K562 (cell line): ENCODE results near the gene ORMDL3. TPM values are rescaled to one million over a fixed set of nuclear protein-coding genes. Genes with fewer than 3 reads are reported as not detected.

ENCODE experiments used
- BCOR ChIP-seq: fragments of 450-650 bp; IDR thresholded peaks from 2 replicates; pipeline ENCODE4 v1.6.1; 2016
- CREM ChIP-seq: IDR thresholded peaks from 2 replicates; pipeline ENCODE4 v1.6.1; 2014; ENCODE audit warnings: antibody characterized with exemption, low read depth
- GABPB1 ChIP-seq: sonication (generic); formaldehyde crosslinking; IDR thresholded peaks from 2 replicates; pipeline ENCODE4 v1.8.0; 2022; ENCODE audit warnings: mild to moderate bottlenecking, missing genetic modification reagents
- POLR2AphosphoS5 ChIP-seq: IDR thresholded peaks from 2 replicates; pipeline ENCODE4 v1.6.1; 2011; ENCODE audit warnings: mild to moderate bottlenecking, low read depth, low read length, moderate library complexity; ENCODE audit not compliant: control insufficient read depth, insufficient read depth
- SMC3 ChIP-seq: conservative IDR thresholded peaks from 2 replicates; pipeline ENCODE4 v1.6.1; 2011; ENCODE audit warnings: low read depth, low read length, improper control_type of control experiment; ENCODE audit not compliant: insufficient read depth
- SRSF7 ChIP-seq: fragments of 200-400 bp; formaldehyde crosslinking; optimal IDR thresholded peaks from 2 replicates; pipeline ENCODE3; 2017; ENCODE audit warnings: mild to moderate bottlenecking, low read depth, low read length
- TEAD4 ChIP-seq, 2 experiments: sonication (generic) in 1 of 2; formaldehyde crosslinking in 1 of 2; IDR thresholded peaks; 2 replicates each; pipeline versions ENCODE4 v1.6.1 to v1.8.0; 2012 to 2022; ENCODE audit warnings: borderline replicate concordance in 1 of 2, inconsistent platforms in 1 of 2, low read length in 1 of 2, mild to moderate bottlenecking in 1 of 2, missing genetic modification reagents in 1 of 2
- TRIM24 ChIP-seq, 2 experiments: fragments of 450-650 bp; IDR thresholded peaks; 2 replicates each; pipeline ENCODE4 v1.6.1; 2016
- ZNF695 ChIP-seq: fragments of 450-650 bp; formaldehyde crosslinking; IDR thresholded peaks from 2 replicates; pipeline ENCODE4 v1.4.0; 2020; ENCODE audit warnings: mild to moderate bottlenecking, moderate library complexity
- polyA plus RNA-seq, 8 experiments: library from polyadenylated mRNA; depleted of rRNA in 4 of 8; stranded (reverse) in 5 of 8; unstranded in 3 of 8; fragments of >200 nt; fragmentation: Nextera tagmentation in 2 of 8; fragmentation: Illumina TruSeq in 1 of 8; extraction: Ambion mirVana in 2 of 8; extraction: Trizol in 1 of 8; gene quantifications; 2 replicates each; pipeline versions ENCODE4 v1.2.1 to v1.2.3, GENCODE V29; 2011 to 2014; ENCODE audit warnings: inconsistent platforms in 1 of 8, missing spikeins in 1 of 8
- total RNA-seq, 7 experiments: library from RNA; depleted of rRNA in 6 of 7; stranded (reverse); fragments of >200 nt in 6 of 7; fragmentation: Illumina TruSeq in 2 of 7; extraction: Trizol in 2 of 7; gene quantifications; 2 replicates each; pipeline versions ENCODE4 v1.2.1 to v1.2.3, GENCODE V29; 2011 to 2021; ENCODE audit warnings: low replicate concordance in 1 of 7
- TF ChIP-seq, protein P1 (sequence below): fragments of 250-450 bp; sonication (Bioruptor Pico); IDR thresholded peaks from 2 replicates; pipeline ENCODE4 v1.8.0; 2021; ENCODE audit warnings: moderate library complexity, mild to moderate bottlenecking, inconsistent platforms
- TF ChIP-seq, protein P2 (sequence below): sonication (generic); formaldehyde crosslinking; IDR thresholded peaks from 2 replicates; pipeline ENCODE4 v1.8.1; 2023; ENCODE audit warnings: missing genetic modification reagents, mild to moderate bottlenecking, borderline replicate concordance
- TF ChIP-seq, protein P3 (sequence below): fragments of 250-450 bp; sonication (Bioruptor Pico); IDR thresholded peaks from 2 replicates; pipeline ENCODE4 v1.4.0; 2020; ENCODE audit warnings: mild to moderate bottlenecking, moderate library complexity
- TF ChIP-seq, protein P4 (sequence below): fragments of 250-450 bp; sonication (Bioruptor Pico); IDR thresholded peaks from 2 replicates; pipeline ENCODE4 v1.4.0; 2020
- TF ChIP-seq, protein P5 (sequence below): fragments of 450-650 bp; IDR thresholded peaks from 2 replicates; pipeline ENCODE4 v1.6.1; 2017; ENCODE audit warnings: mild to moderate bottlenecking, moderate library complexity

ORMDL3 gene
- total and polyA plus RNA-seq, 9 of the 15 experiments (the other 6 are each of a cell fraction or from before 2014, with no cell fraction given), result 2.7 to 57.4 (median 27.1) TPM

- TF ChIP-seq, protein P1, sequence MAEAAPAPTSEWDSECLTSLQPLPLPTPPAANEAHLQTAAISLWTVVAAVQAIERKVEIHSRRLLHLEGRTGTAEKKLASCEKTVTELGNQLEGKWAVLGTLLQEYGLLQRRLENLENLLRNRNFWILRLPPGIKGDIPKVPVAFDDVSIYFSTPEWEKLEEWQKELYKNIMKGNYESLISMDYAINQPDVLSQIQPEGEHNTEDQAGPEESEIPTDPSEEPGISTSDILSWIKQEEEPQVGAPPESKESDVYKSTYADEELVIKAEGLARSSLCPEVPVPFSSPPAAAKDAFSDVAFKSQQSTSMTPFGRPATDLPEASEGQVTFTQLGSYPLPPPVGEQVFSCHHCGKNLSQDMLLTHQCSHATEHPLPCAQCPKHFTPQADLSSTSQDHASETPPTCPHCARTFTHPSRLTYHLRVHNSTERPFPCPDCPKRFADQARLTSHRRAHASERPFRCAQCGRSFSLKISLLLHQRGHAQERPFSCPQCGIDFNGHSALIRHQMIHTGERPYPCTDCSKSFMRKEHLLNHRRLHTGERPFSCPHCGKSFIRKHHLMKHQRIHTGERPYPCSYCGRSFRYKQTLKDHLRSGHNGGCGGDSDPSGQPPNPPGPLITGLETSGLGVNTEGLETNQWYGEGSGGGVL (CRISPR knock-in tag), result no peak
- TF ChIP-seq, protein P2, sequence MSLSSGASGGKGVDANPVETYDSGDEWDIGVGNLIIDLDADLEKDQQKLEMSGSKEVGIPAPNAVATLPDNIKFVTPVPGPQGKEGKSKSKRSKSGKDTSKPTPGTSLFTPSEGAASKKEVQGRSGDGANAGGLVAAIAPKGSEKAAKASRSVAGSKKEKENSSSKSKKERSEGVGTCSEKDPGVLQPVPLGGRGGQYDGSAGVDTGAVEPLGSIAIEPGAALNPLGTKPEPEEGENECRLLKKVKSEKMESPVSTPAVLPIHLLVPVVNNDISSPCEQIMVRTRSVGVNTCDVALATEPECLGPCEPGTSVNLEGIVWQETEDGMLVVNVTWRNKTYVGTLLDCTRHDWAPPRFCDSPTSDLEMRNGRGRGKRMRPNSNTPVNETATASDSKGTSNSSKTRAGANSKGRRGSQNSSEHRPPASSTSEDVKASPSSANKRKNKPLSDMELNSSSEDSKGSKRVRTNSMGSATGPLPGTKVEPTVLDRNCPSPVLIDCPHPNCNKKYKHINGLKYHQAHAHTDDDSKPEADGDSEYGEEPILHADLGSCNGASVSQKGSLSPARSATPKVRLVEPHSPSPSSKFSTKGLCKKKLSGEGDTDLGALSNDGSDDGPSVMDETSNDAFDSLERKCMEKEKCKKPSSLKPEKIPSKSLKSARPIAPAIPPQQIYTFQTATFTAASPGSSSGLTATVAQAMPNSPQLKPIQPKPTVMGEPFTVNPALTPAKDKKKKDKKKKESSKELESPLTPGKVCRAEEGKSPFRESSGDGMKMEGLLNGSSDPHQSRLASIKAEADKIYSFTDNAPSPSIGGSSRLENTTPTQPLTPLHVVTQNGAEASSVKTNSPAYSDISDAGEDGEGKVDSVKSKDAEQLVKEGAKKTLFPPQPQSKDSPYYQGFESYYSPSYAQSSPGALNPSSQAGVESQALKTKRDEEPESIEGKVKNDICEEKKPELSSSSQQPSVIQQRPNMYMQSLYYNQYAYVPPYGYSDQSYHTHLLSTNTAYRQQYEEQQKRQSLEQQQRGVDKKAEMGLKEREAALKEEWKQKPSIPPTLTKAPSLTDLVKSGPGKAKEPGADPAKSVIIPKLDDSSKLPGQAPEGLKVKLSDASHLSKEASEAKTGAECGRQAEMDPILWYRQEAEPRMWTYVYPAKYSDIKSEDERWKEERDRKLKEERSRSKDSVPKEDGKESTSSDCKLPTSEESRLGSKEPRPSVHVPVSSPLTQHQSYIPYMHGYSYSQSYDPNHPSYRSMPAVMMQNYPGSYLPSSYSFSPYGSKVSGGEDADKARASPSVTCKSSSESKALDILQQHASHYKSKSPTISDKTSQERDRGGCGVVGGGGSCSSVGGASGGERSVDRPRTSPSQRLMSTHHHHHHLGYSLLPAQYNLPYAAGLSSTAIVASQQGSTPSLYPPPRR (CRISPR knock-in tag), result no peak
- TF ChIP-seq TRIM24 (IDR thresholded peaks at IDR 0.05) (no peak), POLR2AphosphoS5 (no peak), BCOR (no peak), GABPB1 (CRISPR knock-in tag) (no peak), ZNF695 (CRISPR knock-in tag) (no peak), SRSF7 (no peak), TEAD4 (IDR thresholded peaks at IDR 0.05; ENCODE audit: low read length) (0 out of 2 replicates have a peak, but pooled peaks have one; percentile 14), TEAD4 (CRISPR knock-in tag; IDR thresholded peaks at IDR 0.05; ENCODE audit: borderline replicate concordance) (no peak), SMC3 (no peak), CREM (no peak)
- TF ChIP-seq, protein P3, sequence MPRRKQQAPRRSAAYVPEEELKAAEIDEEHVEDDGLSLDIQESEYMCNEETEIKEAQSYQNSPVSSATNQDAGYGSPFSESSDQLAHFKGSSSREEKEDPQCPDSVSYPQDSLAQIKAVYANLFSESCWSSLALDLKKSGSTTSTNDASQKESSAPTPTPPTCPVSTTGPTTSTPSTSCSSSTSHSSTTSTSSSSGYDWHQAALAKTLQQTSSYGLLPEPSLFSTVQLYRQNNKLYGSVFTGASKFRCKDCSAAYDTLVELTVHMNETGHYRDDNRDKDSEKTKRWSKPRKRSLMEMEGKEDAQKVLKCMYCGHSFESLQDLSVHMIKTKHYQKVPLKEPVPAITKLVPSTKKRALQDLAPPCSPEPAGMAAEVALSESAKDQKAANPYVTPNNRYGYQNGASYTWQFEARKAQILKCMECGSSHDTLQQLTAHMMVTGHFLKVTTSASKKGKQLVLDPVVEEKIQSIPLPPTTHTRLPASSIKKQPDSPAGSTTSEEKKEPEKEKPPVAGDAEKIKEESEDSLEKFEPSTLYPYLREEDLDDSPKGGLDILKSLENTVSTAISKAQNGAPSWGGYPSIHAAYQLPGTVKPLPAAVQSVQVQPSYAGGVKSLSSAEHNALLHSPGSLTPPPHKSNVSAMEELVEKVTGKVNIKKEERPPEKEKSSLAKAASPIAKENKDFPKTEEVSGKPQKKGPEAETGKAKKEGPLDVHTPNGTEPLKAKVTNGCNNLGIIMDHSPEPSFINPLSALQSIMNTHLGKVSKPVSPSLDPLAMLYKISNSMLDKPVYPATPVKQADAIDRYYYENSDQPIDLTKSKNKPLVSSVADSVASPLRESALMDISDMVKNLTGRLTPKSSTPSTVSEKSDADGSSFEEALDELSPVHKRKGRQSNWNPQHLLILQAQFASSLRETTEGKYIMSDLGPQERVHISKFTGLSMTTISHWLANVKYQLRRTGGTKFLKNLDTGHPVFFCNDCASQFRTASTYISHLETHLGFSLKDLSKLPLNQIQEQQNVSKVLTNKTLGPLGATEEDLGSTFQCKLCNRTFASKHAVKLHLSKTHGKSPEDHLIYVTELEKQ (CRISPR knock-in tag), result no peak
- TF ChIP-seq, protein P4, sequence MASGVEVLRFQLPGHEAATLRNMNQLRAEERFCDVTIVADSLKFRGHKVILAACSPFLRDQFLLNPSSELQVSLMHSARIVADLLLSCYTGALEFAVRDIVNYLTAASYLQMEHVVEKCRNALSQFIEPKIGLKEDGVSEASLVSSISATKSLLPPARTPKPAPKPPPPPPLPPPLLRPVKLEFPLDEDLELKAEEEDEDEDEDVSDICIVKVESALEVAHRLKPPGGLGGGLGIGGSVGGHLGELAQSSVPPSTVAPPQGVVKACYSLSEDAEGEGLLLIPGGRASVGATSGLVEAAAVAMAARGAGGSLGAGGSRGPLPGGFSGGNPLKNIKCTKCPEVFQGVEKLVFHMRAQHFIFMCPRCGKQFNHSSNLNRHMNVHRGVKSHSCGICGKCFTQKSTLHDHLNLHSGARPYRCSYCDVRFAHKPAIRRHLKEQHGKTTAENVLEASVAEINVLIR, result no peak
- TF ChIP-seq, protein P5, sequence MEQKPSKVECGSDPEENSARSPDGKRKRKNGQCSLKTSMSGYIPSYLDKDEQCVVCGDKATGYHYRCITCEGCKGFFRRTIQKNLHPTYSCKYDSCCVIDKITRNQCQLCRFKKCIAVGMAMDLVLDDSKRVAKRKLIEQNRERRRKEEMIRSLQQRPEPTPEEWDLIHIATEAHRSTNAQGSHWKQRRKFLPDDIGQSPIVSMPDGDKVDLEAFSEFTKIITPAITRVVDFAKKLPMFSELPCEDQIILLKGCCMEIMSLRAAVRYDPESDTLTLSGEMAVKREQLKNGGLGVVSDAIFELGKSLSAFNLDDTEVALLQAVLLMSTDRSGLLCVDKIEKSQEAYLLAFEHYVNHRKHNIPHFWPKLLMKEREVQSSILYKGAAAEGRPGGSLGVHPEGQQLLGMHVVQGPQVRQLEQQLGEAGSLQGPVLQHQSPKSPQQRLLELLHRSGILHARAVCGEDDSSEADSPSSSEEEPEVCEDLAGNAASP, result no peak
Observed at GRCh38 chr17:39903158-39903884, 24.1 kb downstream of the ORMDL3 start (continued).
